ENCODE data around the gene PGAP1.

GRCh38 chr2:196918927-196919326 lies 7.6 kb downstream of the PGAP1 start:
- TF ChIP-seq CTCF (IDR thresholded peaks at IDR 0.05) (no peak), POLR2A (IDR thresholded peaks at IDR 0.05) (no peak)
